Hematopoietic multipotent progenitor cell treated with erythropoietin and hydrocortisone succinate and interleukin-3 and kit ligand, for 4 days (in vitro differentiated cells): ENCODE data around the gene PLLP.
A peak's percentile ranks its signal among the peaks of the same experiment; 100 is the strongest.
"Not testable (repeated sequence)": the region's sequence is repeated elsewhere in the genome, so short reads cannot be mapped to it uniquely, and the experiment has no call there.

Experiments used
- DNase-seq: peaks from one replicate; pipeline ENCODE4 v3.0.0-alpha.2; 2015

The PLLP gene

GRCh38 chr16:57271063-57271345 lies 13.5 kb downstream of the PLLP start:
- no peak for DNase-seq

DNA sequence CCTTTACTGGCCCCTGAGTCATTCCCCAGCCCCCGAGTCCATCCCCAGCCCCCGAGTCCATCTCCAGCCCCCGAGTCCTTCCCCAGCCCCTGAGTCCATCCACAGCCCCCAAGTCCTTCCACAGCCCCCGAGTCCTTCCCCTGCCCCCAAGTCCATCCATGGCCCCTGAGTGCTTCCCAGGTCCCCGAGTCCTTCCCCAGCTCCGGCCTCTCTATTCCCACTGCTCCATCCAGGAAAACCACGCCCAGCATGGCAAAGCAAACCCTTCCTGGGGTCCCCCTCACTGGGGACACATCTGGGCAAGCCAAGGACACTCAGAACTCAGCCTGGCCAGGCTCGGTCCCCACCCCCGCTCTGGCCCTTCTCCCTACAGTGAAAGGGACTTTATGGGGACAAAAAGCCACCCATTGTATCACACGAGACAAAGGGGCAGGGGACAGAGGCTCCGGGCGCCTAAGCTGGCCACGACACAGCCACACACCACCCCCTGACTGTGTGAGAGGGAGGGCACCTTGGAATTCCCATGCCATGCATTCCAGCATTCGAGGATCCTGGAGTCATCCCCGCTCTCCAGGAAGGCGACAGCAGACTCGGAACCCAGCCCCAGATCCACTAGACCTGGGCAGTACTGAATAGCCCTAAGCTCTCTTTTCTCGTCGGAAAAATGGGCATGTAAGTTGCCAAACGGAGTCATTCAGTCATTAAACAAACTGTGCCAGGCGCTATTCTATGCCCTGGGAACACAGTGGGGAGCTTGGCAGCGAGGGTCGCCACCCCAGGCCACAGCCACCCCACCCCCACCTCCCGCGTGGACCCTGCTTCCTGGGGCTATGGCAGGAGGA lies 14.0 kb downstream of the PLLP start:
- DNase-seq = no peak

DNA sequence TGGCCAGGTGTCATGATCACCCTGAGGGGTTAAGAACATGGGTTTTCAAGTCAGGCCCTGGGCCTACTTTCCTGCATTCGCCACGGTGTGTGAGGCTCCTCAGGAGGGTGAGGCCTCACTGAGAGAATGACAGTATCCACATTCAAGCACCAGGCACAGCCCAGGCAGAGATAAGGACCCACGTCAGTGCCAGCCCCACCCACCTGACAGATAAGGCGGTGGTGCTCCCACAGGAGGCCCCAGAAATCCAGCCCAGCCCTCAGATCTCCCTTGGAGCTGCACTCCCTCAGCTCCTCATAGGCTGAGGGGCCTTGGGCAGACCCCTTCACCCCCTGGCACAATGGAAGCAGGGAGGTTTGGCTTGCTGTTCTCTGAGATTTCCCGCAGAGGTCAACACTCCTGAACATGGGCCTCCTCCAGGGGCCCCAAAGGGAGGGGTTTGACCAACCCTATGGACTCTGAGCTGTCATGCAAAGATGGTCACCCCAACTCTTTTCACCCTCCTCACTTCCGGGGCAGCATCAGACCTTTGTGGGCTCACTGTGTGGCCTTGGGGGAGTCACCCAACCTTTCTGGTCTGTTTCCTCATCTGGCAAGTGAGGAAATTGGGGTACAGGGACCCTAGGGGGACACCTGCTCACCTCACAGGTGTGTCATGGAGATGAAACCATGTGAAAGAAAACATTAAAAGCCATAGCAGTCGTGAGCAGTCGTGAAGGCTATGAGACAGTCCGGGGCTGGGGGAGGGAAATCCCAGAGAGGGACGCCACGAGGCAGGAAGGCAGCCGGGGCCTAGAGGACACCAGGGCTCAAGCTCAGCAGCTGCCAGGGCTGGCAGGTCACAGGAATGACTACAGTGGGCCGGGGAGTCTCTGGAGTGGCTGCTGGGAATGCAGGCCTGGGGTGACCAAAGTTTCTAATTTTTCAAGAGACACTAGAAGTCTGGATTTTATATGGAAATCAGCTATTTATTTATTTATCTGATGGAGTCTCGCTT lies 15.4 kb downstream of the PLLP start:
- peak; percentile 91 for DNase-seq

DNA sequence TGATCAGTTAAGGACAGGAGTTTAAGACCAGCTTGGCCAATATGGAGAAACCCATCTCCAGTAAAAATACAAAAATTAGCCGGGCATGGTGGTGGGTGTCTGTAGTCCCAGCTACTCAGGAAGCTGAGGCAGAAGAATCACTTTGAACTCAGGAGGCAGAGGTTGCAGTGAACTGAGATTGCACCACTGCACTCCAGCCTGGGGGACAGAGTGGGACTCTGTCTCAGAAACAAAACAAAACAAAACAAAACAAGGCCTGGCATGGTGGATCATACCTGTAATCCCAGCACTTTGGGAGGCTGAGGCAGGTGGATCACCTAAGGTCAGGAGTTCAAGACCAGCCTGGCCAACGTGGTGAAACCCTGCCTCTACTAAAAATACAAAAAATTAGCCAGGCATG lies 17.1 kb downstream of the PLLP start:
- DNase-seq = not testable (repeated sequence)

- DNase-seq = peak; percentile 64
These were observed 17.8 kb downstream of the PLLP start for GRCh38 chr16:57266531-57267260.

GRCh38 chr16:57265850-57266530 lies 18.5 kb downstream of the PLLP start:
- peak; percentile 66 for DNase-seq

- DNase-seq = no peak
These were observed 19.5 kb downstream of the PLLP start for GRCh38 chr16:57264950-57265371.

DNA sequence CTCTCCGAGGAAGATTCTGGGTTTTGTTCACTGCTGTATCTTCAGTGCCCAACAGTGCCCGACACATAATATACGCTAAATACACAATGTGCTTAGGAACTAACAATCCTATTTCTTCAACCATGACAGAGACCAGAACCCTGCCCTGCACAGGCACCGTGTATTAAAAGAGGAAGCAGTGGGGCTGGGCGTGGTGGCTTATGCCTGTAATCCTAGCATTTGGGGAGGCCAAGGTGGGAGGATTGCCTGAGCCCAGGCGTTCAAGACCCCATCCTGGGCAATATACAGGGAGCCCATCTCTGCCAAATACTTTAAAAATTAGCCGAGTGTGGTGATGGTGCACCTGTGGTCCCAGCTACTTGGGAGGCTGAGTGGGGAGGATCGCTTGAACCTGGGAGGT lies 20.1 kb downstream of the PLLP start:
- peak; percentile 59 for DNase-seq

DNA sequence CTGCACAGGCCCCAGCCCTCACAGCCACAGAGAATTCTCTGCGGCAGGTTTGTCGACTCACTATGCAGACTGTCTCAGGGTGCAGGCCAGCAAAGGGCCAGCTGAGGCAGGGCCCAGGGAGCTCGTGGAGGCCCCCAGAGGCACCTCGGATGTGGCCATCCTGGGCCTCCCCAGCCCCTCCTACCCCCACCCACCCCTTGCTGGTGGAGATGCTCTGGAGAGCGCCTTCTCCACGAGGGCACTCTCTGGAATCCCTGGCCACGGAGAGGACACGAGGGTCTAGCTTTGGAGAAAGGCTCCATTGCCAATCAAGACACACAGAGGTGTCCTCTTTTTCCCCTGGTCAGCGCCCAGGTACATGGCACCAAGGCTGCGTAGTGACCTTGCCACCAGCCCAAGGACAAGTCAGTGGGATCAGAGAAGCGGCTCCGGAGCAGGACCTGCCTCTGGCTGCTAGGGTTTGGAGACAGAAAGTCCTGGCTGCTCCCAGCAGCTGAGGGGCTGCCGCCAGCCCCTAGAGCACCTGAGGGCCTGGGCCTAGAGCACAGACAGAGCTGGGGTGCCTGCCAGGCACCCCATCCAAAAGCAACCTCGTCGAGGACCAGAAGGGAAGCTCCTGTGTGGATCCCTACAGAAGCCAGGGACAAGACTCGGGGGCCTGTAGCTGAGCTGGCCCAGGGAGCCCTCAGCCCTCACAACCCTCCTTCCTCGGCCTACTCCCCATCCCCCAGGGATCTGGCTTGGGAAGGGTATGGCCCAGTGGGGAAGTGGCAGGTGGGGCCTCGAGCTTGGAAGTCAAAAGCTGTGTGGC lies 20.7 kb downstream of the PLLP start:
- DNase-seq = no peak

DNA sequence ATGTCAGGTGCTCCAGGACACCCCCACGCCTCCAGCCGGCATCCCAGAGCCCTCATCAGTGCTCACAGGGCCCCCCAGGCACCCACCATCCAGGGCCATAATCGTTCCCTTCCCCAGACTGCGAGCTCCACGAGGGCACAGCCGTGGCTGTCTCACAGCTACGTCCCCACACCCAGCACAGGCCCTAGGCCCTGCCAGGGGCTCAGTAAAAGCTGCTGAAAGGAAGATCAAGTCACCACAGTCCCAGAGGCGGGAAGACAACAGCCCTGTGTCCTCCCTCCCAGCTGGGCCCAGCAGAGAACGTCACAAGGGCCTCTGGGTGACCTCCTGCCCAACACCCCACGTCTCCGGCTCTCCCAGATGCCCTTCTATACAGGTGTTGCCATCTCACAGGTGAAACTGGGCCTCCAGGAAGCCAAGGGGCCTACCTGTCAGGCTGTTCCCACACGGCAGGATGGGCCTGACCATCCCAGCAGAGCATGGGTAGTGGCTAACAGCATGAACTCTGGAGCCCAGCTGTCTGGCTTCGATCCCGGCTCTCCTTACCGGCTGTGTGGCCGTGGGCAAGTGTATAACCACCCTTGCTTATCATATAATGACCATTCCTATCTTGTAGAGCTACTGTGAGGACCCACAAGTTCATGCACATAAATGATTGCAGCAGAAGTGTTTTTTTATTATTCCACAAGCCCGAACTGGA lies 21.5 kb downstream of the PLLP start:
- DNase-seq = peak; percentile 67

GRCh38 chr16:57261806-57262205 lies 22.7 kb downstream of the PLLP start:
- DNase-seq = no peak

DNA sequence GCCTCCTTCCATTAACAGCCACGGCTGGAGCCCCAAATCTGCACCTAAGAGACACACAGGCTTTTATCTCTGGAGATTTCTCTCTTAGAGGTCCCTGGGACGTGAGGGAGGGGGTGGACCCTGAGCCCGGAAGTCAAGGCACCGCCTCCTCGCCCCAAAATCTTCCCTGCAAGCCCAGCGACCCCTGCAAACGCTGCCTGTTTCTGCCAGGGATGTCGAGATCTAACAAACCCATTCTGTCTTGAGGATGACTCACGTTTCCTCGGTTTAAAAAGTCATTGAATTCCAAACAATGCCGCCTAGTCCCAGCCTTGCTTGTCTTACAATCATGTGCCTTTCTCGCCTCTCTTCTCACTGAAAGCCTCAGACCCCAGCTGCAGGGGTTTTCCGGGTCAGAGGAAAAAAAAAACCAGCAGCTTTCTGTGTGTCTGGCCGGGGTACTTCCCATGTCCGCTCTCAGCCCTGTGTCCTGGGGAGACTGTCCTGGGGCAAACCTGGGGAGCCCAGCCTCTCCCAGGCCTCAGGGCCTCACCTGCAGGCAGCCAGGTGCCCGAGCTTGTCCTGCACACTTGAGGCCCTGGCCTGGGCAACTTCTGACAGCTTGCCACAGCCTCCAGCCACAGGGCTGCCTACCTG lies 24.1 kb downstream of the PLLP start:
- DNase-seq = peak; percentile 31

DNA sequence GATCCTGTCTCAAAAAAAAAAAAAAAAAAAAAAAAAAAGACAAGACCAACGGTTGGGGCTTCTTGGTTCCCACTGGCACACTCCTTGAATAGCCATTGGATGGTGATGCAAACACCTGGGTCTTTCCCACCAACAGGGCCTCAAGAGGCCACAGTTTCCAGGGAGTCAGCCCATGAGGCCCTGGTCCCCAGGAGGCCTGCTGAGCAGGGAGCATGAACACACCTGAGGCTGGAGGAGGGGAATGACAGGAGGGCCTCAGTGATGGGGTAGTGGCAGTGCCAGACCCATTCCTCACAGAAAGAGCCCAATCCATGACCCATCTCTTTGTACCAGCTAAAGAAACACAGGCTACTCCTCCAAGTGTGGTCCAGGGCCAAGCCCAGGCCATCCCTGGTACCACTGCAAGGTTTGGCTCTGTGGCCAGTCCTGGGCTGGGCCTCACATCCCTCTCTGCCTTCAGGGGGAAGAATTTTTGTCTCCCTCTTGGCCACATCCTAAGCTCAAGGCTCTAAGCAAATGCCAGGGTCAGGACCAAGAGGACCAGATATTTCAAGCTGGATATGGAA lies 25.5 kb downstream of the PLLP start:
- no peak for DNase-seq

DNA sequence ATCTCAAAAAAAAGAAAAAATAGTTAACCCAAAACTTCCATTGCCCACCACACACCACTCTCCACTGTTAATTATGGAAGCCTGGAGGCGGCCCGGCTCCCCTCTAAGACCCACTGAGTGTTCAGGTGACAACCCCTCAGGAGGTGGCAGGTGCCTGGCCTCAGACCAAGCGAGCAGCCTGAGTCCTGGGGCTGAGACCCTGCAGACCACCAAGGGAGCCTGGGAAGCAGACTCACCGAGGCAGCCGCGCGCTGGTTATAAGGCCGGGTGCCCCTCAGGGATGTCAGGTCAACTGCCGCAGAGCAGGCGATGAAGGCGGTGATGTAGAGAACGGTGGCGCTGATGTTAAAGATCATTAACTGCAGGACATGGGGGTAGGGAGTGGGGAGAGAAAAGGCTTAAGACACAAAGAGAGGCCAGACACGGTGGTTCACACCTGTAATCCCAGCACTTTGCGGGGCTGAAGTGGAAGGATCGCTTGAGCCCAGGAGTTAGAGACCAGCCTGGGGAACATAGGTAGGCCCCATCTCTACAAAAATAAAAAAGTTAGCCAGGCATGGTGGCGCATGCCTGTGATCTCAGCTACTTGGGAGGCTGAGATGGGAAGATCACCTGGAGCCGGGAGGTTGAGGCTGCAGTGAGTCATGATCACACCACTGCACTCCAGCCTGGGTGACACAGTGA lies 26.1 kb downstream of the PLLP start:
- no peak for DNase-seq

DNA sequence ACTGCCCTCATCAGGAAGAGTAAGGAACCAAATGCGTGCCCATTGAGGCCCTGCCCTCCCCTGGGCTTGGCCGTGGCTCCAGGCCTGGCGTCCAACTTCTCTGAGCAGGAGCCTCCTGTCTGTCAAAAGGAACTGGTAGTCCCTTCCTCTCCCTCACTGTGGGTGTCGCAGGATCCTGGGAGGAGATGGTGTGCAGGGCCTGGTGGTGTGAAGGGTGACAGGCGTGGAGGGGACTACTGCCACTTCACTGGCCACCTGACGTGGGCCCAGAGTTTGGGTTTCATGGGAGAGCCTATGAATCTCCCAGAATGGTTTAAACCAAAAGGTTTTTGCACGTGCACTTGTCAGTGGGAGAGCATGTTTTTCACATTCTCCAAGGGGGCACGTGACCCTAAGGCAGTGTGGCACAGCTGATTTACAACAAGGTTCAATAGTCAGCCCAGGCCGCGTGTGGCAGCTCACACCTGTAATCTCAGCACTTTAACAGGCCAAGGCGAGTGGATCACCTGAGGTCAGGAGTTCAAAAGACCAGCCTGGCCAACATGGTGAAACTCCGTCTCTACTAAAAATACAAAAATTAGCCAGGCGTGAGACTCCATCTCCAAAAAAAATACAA lies 26.9 kb downstream of the PLLP start:
- no peak for DNase-seq

DNA sequence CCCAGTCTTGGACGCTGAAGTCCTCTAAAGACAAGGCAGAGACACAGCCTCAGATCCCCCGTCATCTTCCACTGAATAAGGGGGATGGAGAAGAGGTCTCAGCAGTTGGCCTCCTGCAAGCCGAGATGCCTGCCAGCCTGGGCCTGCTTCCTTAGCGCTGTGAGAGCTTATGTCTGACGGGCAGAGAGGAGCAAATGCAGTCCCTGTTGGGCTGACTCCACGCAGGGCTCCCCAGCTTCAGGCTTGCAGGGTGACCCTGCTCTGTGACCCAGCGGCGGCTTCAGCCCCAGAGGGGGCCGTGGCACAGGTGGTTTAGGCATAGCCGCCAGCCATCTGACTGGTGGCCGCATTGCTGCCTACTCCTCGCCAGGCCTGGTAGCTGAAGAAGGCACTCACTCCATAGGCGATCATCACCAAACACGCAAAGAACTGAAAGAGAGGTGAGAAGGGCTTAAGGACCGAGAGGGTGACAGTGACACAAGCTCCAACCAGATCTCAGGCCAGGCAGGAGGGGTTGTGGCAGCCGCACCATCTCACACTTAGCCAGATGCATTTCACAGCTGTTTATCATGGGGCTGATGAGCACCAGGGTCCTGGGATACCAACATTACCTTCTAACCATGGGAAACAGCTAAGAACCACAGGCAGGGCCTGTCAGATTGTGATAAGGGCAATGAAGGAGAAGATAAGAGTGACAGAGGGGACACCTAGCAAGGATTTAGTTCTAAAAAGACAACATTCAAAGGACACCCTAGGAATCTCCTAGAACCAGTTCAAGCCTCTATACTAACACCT lies 27.7 kb downstream of the PLLP start:
- peak; percentile 55 for DNase-seq

DNA sequence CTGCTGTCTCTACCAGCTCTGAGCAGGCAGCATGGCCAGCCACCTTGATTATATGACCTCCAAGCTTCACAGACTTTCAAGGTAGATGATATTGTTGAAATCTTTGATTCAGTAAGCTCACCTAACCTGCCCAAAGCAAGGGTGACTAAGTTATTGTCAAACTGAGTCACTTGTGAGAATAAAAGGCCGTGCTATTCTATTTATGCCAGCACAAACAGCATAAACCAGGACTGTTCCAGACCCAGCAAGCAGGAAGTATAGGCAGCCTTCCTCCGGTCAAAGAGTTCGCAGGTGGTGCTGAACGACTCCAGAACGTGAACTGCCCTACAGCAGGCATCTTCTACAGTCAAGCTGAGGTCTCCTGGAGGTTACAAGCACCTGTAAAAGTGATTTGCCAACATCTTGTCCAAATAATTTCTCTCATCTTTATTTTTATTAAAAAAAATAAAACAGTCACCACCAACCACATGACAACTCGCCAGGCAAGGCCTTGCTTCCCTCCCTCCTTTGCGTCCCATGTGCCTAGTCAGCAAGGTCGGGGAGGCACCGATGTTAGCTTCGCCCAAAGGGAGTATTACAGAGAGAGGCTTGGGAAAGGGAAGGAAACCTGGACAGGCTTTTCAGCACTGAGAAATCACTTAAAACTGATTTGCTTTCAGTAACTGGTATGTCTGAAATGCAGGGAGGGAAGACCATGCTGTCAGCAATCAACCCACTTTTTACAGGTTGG lies 28.6 kb downstream of the PLLP start:
- no peak for DNase-seq

DNA sequence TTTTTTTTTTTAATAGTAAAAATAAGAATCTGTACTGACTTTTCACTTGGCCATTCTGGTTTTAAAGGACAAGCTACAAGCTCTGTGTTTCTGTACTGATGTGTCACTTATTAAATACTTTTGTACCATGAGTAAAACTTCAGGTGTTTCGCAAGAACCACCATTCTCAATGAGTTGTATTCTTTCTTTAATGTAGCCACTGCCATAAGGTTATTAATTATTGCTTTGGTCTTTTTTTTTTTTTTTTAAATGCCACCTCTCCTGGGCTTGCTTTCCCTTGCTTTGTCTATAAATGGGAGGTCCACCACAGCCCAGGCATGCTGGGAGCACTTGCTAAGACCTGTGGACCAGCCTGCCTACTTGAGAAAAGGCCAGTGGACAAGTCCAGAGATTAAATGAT lies 31.0 kb downstream of the PLLP start:
- no peak for DNase-seq
